Spleen (tissue), 7 donors: ENCODE data around the gene CDKN2C.

Experiments used
- POLR2A ChIP-seq, 3 donors: fragments of 450-650 bp; IDR thresholded peaks; one replicate each; pipeline ENCODE4 v1.5.1; 2017; ENCODE audit warnings: antibody characterized with exemption in 3 of 3, mild to moderate bottlenecking in 1 of 3
- TF ChIP-seq, protein P1 (sequence below), 11 experiments: fragments of 200-600 bp in 7 of 11; fragments of 450-650 bp in 4 of 11; sonication (generic) in 4 of 11; IDR thresholded peaks in 8 of 11; conservative IDR thresholded peaks in 3 of 11; 1 replicate in 7 of 11; 2 replicates in 4 of 11; pipeline versions ENCODE4 v1.4.0 to v1.8.0; 2016 to 2021; ENCODE audit warnings: antibody characterized with exemption in 11 of 11, inconsistent platforms in 4 of 11, mild to moderate bottlenecking in 1 of 11
- donor health status: DM: no; HTN: no; CAD: no; lungs with moderate emphysema.
- donor health status: DM: no; HTN: no; CAD: no.
- donor health status: DM: no; HTN: no; CAD: no.

DNA sequence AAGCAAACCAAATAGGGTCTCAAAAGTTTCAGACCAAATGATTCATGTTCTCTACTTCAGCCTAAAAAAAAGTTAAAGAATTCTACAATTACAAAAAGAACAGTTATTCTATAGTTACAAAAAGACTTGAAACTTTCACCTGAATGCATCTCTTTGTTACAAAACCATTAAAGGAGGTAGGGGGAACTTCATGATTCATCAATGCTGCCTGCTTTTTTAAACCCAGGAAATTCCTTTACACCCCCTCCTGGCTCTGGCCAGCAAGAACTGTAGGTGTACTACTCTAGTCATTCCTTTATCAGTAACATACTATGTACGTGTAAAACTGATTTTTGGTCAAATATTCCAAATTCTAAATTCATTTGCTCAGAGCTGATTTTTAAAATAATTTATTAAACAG lies 14.9 kb upstream of the CDKN2C start:
- TF ChIP-seq, protein P1, sequence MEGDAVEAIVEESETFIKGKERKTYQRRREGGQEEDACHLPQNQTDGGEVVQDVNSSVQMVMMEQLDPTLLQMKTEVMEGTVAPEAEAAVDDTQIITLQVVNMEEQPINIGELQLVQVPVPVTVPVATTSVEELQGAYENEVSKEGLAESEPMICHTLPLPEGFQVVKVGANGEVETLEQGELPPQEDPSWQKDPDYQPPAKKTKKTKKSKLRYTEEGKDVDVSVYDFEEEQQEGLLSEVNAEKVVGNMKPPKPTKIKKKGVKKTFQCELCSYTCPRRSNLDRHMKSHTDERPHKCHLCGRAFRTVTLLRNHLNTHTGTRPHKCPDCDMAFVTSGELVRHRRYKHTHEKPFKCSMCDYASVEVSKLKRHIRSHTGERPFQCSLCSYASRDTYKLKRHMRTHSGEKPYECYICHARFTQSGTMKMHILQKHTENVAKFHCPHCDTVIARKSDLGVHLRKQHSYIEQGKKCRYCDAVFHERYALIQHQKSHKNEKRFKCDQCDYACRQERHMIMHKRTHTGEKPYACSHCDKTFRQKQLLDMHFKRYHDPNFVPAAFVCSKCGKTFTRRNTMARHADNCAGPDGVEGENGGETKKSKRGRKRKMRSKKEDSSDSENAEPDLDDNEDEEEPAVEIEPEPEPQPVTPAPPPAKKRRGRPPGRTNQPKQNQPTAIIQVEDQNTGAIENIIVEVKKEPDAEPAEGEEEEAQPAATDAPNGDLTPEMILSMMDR (IDR thresholded peaks at IDR 0.05 in 8 of 11, conservative IDR thresholded peaks at IDR 0.05 in 3 of 11): no peak
- no peak for TF ChIP-seq POLR2A (IDR thresholded peaks at IDR 0.05)
